Type B pancreatic cell (in vitro differentiated cells): ENCODE measurements around the gene ERICH6. TPM values are rescaled to one million over a fixed set of nuclear protein-coding genes. Genes with fewer than 3 reads are reported as not detected.

Experiments used
- DNase-seq: peaks from one replicate; pipeline ENCODE4 v3.0.0; 2021; ENCODE audit warnings: mixed read lengths; ENCODE audit not compliant: unreplicated experiment; ENCODE audit errors: extremely low spot score
- H3K27ac Mint-ChIP-seq: 2 replicates; pipeline ENCODE4 v1.8.0; 2021; ENCODE audit warnings: mild to moderate bottlenecking, mixed read lengths
- H3K27me3 Mint-ChIP-seq: 2 replicates; pipeline ENCODE4 v1.8.0; 2021; ENCODE audit warnings: mixed read lengths
- H3K36me3 Mint-ChIP-seq: 2 replicates; pipeline ENCODE4 v1.8.0; 2021; ENCODE audit warnings: mixed read lengths
- H3K4me1 Mint-ChIP-seq: one replicate; pipeline ENCODE4 v1.8.0; 2021; ENCODE audit warnings: mixed read lengths; ENCODE audit not compliant: unreplicated experiment
- H3K4me3 Mint-ChIP-seq: 2 replicates; pipeline ENCODE4 v1.8.0; 2021; ENCODE audit warnings: mild to moderate bottlenecking, mixed read lengths
- H3K9me3 Mint-ChIP-seq: 2 replicates; pipeline ENCODE4 v1.8.0; 2021; ENCODE audit warnings: mixed read lengths
- CTCF ChIP-seq: fragments of 200-600 bp; sonication (generic); conservative IDR thresholded peaks from 2 replicates; pipeline ENCODE4 v1.5.0; 2021; ENCODE audit warnings: antibody characterized with exemption, mild to moderate bottlenecking
- total RNA-seq: library from RNA; stranded (reverse); gene quantifications from 2 replicates; pipeline ENCODE4 v1.2.1, GENCODE V29; 2021; ENCODE audit warnings: low replicate concordance

Gene ERICH6
- total RNA-seq, 1 donor from 2014 or later: not detected

- H3K9me3 Mint-ChIP-seq: no peaks in the 10 kb centered on the region
- H3K4me3 Mint-ChIP-seq: no peak overlapping the region
- H3K36me3 Mint-ChIP-seq: no peaks in the 10 kb centered on the region
- TF ChIP-seq CTCF: no peak
- peaks cover 13% of the 10 kb centered on the region for H3K4me1 Mint-ChIP-seq
- H3K27me3 Mint-ChIP-seq: no peaks in the 10 kb centered on the region
- no peak overlapping the region for H3K27ac Mint-ChIP-seq
- DNase-seq: no peak
These were observed 31.0 kb upstream of the ERICH6 start for GRCh38 chr3:150734795-150735119.

DNA sequence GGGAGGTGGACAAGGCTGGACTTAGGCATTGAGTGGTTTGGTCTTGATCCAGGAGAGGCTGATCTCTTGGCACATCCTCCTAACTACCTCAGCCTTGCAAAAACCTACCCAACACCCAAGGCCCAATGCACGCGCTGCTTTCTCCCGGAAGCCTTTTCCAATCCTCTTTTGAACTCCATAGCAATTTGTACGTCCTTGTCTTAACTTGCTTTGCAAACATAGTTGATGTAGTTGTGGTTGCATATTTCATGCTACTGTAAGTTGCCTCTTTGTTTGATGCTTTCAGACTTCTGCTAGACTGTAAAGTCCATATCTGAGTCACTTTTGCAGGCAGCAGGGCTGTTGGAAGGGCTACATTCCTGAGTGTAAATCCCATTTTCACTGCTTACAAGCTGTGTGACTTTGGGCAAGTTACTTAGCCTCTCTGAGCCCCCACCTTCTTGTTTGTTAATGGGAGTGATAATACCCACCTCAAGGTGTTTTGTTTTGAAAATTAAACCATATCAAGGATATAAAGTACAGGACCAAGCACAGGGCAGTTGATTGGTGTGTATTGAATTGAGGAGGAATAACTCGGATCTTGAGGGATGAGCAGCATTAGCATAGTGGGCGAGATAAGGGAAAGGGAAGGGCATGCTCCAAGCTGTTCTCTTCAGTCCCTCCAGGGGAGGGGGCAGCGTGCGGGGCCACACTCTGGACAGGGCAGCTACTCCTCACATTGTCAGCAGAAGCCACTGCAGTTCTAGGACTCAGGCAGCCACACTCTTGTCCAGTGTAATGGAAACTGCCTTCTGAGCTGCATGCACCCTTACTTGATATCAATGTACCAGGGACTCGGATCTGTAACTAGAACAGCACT is 30.4 kb upstream of the ERICH6 start:
- H3K27me3 Mint-ChIP-seq: no peaks in the 10 kb centered on the region
- H3K36me3 Mint-ChIP-seq: no peaks in the 10 kb centered on the region
- no peak overlapping the region for H3K4me3 Mint-ChIP-seq
- no peak overlapping the region for H3K27ac Mint-ChIP-seq
- no peaks in the 10 kb centered on the region for H3K9me3 Mint-ChIP-seq
- H3K4me1 Mint-ChIP-seq: peaks cover 13% of the 10 kb centered on the region
- DNase-seq: no peak
- TF ChIP-seq CTCF: no peak

- DNase-seq: no peak
- H3K36me3 Mint-ChIP-seq: no peaks in the 10 kb centered on the region
- H3K9me3 Mint-ChIP-seq: no peaks in the 10 kb centered on the region
- H3K4me1 Mint-ChIP-seq: peaks cover 13% of the 10 kb centered on the region
- no peak overlapping the region for H3K27ac Mint-ChIP-seq
- no peak overlapping the region for H3K4me3 Mint-ChIP-seq
- H3K27me3 Mint-ChIP-seq: no peaks in the 10 kb centered on the region
- no peak for TF ChIP-seq CTCF
These were observed 29.7 kb upstream of the ERICH6 start for GRCh38 chr3:150733373-150733935.

- no peak for DNase-seq
- no peaks in the 10 kb centered on the region for H3K4me1 Mint-ChIP-seq
- no peaks in the 10 kb centered on the region for H3K27me3 Mint-ChIP-seq
- H3K27ac Mint-ChIP-seq: no peak overlapping the region
- no peak overlapping the region for H3K4me3 Mint-ChIP-seq
- no peaks in the 10 kb centered on the region for H3K9me3 Mint-ChIP-seq
- TF ChIP-seq CTCF: no peak
- H3K36me3 Mint-ChIP-seq: no peaks in the 10 kb centered on the region
These were observed 26.1 kb upstream of the ERICH6 start for GRCh38 chr3:150729682-150730360.

GRCh38 chr3:150727653-150728502 is 24.2 kb upstream of the ERICH6 start:
- no peaks in the 10 kb centered on the region for H3K4me1 Mint-ChIP-seq
- H3K9me3 Mint-ChIP-seq: no peaks in the 10 kb centered on the region
- H3K36me3 Mint-ChIP-seq: no peaks in the 10 kb centered on the region
- H3K27me3 Mint-ChIP-seq: no peaks in the 10 kb centered on the region
- no peak overlapping the region for H3K27ac Mint-ChIP-seq
- DNase-seq: no peak
- H3K4me3 Mint-ChIP-seq: no peak overlapping the region
- no peak for TF ChIP-seq CTCF
